HG03520 (cell line): ENCODE measurements around the gene CABP4.

Experiments
- ATAC-seq: cut with Tn5 transposase; IDR thresholded peaks from one replicate; pipeline ENCODE4 v1.9.1; 2021; ENCODE audit warnings: mild to moderate bottlenecking, moderate library complexity; ENCODE audit not compliant: unreplicated experiment

CABP4 gene

DNA sequence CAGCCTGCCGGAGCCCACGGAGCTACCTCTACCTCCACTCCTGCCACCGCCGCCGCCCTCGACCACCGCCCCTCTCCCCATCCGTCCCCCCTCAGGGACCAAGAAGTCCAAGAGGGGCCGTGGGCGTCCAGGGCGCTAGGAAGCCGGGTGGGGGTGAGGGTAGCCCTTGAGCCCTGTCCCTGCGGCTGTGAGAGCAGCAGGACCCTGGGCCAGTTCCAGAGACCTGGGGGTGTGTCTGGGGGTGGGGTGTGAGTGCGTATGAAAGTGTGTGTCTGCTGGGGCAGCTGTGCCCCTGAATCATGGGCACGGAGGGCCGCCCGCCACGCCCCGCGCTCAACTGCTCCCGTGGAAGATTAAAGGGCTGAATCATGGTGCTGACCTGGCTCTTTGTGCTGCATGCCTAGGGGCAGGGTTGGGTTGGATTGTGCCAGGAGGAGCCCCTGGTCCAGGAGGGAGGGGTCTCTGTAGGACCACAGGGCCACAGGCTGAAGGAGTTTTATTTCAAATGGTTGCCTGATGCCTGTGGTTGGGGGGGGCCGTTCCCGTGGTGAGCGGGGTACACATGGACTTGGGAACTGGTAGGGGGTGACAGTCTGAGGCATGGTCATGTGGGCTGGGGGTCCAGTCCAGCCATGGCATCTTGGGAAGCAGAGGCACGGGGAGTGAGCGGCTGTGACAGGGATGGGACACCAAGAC lies 20.0 kb upstream of the CABP4 start:
- ATAC-seq, result no peak

GRCh38 chr11:67435727-67436458 lies 19.3 kb upstream of the CABP4 start:
- ATAC-seq, result no peak

- no peak for ATAC-seq
Measured at GRCh38 chr11:67436459-67437081, 18.6 kb upstream of the CABP4 start.

GRCh38 chr11:67437082-67437808 lies 17.9 kb upstream of the CABP4 start, which contains the start of gene PTPRCAP:
PTPRCAP (minus strand) TSS chr11:67437682; CDS start chr11:67437619, 63 bp downstream.
- ATAC-seq, result no peak

DNA sequence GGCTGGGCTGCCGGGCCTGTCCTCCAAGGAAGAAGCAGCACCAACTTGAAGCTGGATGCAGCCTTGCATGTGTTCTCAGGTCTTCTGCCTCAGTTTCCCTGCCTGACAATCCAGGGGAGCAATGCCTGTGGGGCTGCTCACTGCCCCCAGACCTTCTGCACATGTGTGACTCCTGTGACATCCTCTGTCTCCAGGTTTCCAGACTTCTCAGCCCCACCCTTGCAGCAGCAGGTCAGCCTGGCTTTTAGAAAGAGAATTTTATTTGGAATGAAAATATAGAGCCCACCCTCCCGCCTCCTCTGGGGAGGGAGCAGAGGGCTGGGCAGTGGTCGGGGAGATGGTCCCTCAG lies 17.4 kb upstream of the CABP4 start:
- ATAC-seq, result no peak

DNA sequence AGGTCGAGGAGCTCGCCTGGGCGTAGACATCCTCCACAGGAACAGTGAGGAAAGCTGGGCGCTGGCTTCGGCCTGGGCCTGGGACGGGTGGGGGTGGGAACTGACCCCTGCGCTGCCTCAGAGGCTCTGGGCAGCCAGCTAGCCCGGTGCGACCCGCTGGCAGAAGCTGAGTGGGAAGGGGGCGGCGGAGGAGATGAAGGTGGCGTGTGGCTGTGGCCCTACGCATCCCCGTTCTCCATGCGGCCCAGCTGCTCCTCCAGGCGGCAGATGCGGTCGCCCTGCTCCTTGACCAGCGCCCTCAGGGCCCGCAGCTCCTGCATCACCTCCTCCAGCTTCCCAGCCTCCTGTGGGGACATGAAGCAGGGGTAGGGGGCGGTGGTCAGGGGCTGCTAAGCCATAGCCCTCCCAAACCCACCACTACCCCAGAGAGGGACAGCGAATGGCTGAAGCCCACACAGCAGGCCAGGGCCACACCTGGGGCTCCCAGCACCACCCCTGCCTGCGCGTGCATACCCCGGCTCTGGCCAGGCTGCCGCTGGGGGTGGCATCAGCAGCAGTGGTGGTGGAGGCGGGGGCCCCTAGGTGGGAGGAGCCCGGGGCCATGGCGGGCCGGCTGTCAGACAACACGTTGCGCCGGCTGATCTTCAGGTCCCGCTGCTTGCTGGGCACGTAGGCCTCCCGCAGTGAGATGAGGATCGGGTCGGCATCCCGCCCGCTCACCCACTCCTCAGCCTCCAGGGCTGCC lies 16.8 kb upstream of the CABP4 start:
- no peak for ATAC-seq

DNA sequence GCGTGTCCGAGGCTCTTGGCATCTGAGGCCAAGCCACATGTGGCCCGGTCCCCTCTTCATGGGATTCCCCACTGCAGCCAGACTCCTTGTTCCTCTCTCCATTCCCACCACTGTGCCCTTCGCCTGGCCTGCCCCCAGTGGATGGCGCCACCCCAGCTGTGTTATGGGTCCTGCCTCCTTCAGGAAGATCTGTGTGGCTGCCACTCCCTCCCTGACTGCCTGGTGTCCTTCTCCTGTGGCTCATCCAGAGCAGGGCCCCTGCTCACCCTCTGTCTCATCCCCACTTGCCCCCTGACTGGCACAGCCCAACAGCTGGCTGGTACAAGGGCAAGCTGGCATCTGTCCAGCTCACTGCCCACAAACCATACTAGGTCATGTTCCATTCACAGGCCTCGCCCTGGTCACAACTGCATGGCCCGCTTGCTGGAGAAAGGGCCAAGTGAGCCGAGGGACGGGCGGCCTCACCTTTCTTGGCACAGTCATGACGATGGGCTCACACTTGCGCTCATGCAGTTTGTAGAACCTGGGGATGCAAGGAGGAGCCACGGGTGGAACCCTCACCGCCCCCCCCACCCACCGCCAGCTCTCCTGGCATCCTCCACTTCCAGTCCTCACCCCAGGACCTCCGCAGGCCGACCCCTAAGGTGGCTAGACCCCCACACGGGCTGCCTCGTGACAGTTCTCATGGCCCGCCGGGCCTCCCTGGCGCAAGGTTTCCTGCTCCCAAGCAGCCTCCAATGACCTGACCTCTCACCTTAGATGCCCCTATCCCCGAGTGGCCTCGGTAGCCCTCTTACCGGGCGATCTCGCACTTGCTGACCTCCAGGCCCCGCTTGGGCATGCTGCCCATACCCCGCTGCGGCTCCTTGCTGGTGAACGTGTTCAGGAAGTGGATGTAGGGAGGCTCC lies 15.6 kb upstream of the CABP4 start:
- ATAC-seq, result no peak

- ATAC-seq, result no peak
Measured at GRCh38 chr11:67440229-67441097, 14.7 kb upstream of the CABP4 start.

- no peak for ATAC-seq
Measured at GRCh38 chr11:67441098-67441563, 14.0 kb upstream of the CABP4 start.

GRCh38 chr11:67441731-67442351 lies 13.3 kb upstream of the CABP4 start:
- no peak for ATAC-seq

DNA sequence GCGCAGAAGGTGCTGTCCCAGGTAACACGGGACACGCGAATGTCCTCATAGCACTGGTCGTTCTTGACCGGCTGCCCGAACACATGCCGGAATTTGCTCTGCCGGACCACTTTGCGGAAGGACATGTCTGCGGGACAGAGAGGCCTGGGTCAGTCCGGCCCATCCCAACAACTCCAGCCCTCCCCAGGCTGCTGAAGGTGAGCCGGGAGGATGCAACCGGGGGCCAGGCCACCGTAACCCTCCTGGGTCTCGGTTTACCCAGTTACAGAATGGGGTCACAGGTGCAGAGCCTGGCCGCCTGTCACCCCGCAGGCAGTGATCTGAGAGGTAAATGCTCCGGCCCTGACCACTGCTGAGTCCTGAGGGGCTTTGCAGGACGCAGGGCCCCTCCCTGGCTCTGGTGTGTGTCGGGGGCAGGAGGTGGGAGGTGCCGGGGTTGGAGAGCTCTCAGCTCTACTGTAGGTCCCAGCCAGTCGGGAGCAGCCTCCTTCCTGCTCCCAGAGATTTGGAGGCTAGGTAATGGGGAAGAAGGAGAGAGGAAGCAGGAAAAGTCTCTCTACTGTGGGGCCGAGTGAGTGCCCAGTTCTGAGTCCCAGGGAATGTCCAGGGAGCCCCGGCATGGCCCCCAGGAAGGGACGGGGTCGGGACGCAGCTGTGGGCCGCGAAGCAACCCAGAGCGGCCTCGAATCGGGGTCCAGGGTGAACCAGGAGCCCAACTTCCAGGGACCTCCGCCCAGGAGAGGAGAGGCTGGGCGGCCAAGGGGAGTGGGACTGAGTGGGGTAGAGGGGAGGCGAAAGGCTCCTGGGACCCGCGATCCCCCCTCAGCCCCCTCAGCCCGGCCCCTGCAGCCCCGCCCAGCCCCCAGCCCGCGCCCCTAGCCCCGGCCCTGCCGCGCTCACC lies 12.4 kb upstream of the CABP4 start:
- ATAC-seq, result no peak

DNA sequence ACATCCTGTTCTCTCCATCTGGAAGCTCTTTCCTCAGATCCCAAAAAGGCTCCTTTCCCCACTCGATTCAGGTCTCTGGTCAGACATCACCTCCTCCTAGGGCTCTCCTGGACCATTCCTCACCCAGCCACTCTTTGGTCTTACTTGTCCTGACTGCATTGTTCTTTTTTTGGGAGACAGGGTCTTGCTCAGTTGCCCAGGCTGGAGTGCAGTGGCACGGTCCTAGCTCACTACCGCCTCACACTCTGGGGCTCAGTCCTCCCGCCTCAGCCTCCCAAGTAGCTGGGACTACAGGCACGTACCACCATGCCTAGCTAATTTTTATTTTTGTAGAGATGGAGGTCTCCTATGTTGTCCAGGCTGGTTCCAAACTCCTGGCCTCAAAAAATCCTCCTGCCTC lies 9.6 kb upstream of the CABP4 start:
- ATAC-seq, result no peak

- no peak for ATAC-seq
Measured at GRCh38 chr11:67448220-67448609, 6.9 kb upstream of the CABP4 start.

DNA sequence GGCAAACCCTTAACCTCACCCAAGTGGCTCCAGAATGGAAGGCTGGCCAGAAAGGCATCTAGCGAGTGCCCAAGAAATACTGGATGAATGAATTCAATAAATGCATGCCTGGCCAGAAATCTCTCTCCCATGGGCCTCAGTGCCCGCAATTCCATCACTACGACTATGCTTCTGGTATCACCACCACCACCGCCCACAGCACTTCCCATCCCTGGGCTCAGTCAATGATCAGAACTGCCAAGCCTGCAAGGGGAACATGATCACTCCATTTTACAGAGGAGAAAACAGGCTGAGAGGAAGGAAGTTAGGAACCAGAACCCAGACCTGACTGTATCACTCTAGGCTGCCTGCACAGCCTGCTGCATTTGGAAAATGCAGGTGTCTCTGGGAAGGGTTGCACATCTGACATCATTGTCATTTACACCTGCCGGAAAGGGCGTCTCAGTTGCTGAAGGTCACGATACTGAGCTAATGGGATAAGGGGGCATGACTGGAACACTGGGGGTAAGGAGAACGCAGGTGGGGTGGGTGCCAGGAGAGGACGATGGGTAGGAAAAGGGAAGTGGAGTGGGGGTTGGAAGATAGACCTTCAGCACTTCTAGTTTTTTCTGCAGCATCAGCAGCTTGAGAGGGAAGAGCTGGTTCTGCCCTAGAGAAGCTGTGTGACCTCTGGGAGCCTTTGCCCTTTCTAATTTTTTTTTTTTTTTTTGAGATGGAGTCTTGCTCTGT lies 5.9 kb upstream of the CABP4 start:
- ATAC-seq, result no peak

DNA sequence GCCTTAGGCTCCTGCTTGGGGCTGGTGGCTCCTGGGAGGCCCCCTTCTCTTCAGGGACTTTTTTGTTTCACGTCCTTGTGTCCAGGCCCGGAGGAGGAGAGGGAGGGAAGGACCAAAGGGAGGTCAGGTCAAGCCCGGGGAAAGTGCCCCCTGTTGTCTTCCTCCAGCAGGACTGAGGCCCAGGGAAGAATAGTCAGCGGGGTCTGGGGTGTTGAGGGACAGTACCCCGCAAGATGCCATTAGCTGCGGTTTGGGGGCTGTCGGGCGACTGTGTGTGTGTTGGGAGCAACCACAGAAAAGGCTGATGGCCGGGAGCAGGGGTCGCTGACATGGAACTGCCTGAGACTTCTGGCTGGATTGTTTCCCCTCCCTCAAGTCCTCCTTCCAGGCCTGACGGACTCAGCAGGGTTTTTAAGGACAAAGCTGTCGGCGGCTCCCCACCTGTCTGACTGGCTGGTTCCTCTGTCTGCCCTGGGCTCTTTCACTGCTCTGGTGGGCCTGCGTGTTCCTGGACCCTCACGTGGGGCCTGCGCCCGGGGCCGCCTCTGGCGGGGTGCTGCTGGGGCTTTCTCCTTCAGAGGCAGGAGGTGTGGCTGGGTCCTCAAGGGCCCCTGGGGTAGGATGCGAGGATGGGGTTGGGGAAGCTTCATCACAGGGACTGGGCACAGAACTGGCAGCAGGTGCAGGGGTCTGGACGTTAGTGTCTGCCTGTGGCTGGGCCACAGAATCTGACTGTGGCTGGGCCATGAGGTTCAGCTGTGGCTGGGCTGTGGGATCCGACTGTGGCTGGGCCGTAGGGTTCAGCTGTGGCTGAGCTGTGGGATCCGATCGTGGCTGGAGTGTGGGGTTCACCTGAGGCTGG lies 4.1 kb upstream of the CABP4 start:
- no peak for ATAC-seq

DNA sequence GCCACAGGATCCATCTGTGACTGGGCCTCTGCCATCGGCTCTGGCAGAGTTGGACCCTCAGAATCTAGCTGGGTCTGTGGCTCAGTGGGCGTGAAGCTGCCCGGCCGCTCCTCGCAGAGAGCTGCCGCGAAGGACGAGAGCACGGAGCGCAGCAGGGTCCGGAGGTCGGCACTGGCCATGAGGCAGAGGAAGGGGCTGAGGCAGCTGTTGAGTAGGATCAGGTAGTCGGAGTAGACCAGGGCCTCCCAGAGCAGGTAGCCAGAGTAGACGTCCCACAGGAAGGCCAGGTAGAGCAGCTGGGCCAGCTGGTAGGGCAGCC lies 3.5 kb upstream of the CABP4 start:
- no peak for ATAC-seq
